Peyer's patch (tissue), 4 donors: Measurements from ENCODE around the gene UQCR11.

Experiments
- POLR2A ChIP-seq, 2 donors: fragments of 450-650 bp; IDR thresholded peaks; one replicate each; pipeline ENCODE4 v1.5.1; 2017; ENCODE audit warnings: antibody characterized with exemption in 2 of 2, mild to moderate bottlenecking in 2 of 2, moderate library complexity in 2 of 2
- TF ChIP-seq, protein P1 (sequence below), 6 experiments: fragments of 450-650 bp in 4 of 6; fragments of 200-600 bp in 2 of 6; sonication (generic) in 1 of 6; IDR thresholded peaks; one replicate each; pipeline ENCODE4 v1.5.1; 2017 to 2019; ENCODE audit warnings: antibody characterized with exemption in 6 of 6, mild to moderate bottlenecking in 3 of 6, moderate library complexity in 1 of 6

DNA sequence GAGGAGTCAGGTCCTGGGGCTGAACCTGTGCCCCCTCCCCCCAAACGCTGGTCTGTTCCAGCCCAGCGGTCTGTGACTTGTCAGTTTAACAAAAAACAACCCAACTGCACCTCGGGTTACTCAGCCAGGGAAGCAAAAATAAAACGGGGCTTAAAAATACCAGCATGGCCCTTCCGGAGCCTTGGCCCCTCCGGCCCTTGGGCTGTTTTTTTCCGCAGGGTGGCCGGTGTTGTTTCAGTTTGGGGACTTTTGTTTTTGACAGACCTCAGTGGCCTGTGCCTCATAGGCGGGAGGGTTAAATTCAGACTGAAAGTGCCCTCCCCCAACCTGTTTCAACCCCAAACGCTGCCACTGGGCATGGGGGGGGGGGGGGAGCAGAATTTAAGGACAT is 43.2 kb upstream of the UQCR11 start:
- TF ChIP-seq, protein P1, sequence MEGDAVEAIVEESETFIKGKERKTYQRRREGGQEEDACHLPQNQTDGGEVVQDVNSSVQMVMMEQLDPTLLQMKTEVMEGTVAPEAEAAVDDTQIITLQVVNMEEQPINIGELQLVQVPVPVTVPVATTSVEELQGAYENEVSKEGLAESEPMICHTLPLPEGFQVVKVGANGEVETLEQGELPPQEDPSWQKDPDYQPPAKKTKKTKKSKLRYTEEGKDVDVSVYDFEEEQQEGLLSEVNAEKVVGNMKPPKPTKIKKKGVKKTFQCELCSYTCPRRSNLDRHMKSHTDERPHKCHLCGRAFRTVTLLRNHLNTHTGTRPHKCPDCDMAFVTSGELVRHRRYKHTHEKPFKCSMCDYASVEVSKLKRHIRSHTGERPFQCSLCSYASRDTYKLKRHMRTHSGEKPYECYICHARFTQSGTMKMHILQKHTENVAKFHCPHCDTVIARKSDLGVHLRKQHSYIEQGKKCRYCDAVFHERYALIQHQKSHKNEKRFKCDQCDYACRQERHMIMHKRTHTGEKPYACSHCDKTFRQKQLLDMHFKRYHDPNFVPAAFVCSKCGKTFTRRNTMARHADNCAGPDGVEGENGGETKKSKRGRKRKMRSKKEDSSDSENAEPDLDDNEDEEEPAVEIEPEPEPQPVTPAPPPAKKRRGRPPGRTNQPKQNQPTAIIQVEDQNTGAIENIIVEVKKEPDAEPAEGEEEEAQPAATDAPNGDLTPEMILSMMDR (IDR thresholded peaks at IDR 0.05), result no peak
- no peak for TF ChIP-seq POLR2A (IDR thresholded peaks at IDR 0.05)
